Measurements from ENCODE around the gene COMMD6. TPM values are rescaled to one million over a fixed set of nuclear protein-coding genes. Genes with fewer than 3 reads are reported as not detected.
A peak's percentile ranks its signal among the peaks of the same experiment; 100 is the strongest.

The COMMD6 gene
- total RNA-seq: 171 and 172 TPM in 2 replicates
- long read RNA-seq, partial matches to known transcripts: 5 of 11 reads
- long read RNA-seq, other reads (novel, unspliced or antisense): 6 of 11 reads

DNA sequence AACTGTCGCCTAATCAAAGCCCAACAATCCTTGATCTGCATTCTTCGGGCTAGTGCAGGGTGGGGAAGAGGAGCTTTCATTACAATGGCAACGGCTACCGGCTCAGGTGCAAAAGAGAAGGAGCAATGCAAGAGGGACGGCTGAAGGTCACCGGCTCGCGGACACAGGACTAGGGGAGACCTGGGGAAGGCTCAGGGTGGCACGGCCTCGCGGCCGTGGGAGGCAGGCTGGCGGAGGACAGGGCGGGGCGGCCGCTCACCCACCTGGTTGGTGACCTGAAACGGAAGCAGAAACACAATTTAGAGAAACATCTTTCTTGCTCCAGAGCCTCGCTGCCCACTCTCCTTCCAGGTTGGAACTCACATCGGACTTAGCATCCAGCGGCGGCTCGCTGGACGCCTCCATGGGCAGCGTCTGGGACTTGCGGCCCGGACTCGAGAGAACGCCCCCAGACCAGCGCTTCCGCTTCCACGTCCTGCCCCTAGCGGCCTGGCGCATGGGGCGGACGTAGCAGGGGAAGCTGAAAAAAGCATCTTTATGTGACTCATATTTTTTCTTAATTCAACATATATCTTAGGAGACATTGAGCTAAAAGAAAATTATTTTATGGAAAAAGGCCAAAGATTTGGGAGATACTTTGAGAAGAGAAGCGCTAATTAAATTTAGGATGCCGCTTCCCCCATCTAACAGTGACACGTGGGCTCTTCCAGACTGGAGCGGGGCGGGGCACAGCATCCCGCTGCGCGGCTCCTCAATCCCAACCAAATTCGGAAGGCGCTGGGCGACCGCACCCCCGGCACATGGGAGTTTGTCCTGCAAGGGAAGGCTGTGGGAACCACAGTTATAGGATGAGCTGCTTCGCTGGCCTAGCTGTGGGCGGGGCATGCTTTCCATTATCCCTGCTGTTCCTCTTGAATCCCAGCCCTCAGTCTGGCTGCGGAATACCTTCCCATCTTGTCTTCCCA, at the start of gene COMMD6:
COMMD6 (minus strand) TSS at position 441 of the 965 bp plus-strand sequence; CDS start at position 405, 36 bp downstream.
- H3K4me1 Mint-ChIP-seq (ENCODE audit: low read depth): peaks cover 12% of the 10 kb centered on the region
- TF ChIP-seq, protein P1, sequence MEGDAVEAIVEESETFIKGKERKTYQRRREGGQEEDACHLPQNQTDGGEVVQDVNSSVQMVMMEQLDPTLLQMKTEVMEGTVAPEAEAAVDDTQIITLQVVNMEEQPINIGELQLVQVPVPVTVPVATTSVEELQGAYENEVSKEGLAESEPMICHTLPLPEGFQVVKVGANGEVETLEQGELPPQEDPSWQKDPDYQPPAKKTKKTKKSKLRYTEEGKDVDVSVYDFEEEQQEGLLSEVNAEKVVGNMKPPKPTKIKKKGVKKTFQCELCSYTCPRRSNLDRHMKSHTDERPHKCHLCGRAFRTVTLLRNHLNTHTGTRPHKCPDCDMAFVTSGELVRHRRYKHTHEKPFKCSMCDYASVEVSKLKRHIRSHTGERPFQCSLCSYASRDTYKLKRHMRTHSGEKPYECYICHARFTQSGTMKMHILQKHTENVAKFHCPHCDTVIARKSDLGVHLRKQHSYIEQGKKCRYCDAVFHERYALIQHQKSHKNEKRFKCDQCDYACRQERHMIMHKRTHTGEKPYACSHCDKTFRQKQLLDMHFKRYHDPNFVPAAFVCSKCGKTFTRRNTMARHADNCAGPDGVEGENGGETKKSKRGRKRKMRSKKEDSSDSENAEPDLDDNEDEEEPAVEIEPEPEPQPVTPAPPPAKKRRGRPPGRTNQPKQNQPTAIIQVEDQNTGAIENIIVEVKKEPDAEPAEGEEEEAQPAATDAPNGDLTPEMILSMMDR (IDR thresholded peaks at IDR 0.05; ENCODE audit: unreplicated experiment): no peak
- peak within 1 kb of the TSS; percentile 98 for H3K27ac Mint-ChIP-seq
- H3K27me3 Mint-ChIP-seq: no peaks in the 10 kb centered on the region
- H3K4me3 Mint-ChIP-seq (ENCODE audit: low read depth): peak within 1 kb of the TSS; percentile 97
- H3K9me3 Mint-ChIP-seq (ENCODE audit: low read depth): no peaks in the 10 kb centered on the region
- peaks cover 1% of the 10 kb centered on the region for H3K36me3 Mint-ChIP-seq (ENCODE audit: insufficient read depth)
- peak; percentile 43 for DNase-seq (ENCODE audit: low spot score, unreplicated experiment)

DNA sequence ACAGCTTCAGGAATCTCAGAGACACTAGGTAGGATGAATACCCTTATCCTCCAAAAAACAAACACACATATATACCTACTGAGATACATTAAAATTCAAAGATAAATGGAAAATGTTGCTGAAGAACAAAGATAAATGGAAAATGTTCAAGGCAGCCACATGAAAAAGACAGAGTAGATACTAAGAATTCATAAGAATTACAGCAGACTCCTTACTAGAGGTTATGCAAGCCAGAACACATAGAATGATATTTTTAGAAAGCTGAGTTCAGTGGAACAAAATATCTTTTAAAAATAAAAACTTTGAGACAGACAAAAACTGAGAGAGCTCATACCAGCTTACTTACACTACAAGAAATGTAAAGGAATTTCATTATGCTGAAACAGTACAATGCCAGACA, 47.5 kb upstream of the COMMD6 start:
- Mint-ChIP-seq H3K36me3 (ENCODE audit: insufficient read depth) (peaks cover 34% of the 10 kb centered on the region), H3K4me3 (ENCODE audit: low read depth) (no peak overlapping the region), H3K4me1 (ENCODE audit: low read depth) (peaks cover 4% of the 10 kb centered on the region), H3K27me3 (no peaks in the 10 kb centered on the region), H3K9me3 (ENCODE audit: low read depth) (peaks cover 14% of the 10 kb centered on the region), H3K27ac (no peak overlapping the region)
- DNase-seq (ENCODE audit: low spot score, unreplicated experiment): no peak
- TF ChIP-seq, protein P1 (IDR thresholded peaks at IDR 0.05; ENCODE audit: unreplicated experiment): no peak

DNA sequence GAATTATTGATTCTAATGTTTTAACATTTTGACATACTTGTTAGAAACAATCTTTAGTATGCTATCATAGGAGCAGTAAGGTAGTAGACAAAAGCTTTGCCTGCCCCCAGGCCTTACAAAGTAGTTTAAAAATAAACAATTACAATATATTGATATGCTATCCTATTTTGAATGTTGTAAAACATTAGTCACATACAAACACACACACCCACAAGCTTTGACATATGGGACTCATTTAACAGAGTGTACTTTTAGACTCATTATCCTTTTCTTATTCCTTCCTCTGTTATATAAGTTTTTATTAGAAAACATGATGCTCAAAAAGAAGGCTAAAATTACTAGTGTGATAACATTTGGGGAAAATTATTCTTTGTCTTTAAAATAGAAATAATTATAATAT, 45.5 kb upstream of the COMMD6 start:
- no peak overlapping the region for H3K4me3 Mint-ChIP-seq (ENCODE audit: low read depth)
- peaks cover 4% of the 10 kb centered on the region for H3K4me1 Mint-ChIP-seq (ENCODE audit: low read depth)
- TF ChIP-seq, protein P1 (IDR thresholded peaks at IDR 0.05; ENCODE audit: unreplicated experiment): no peak
- no peak for DNase-seq (ENCODE audit: low spot score, unreplicated experiment)
- H3K27ac Mint-ChIP-seq: no peak overlapping the region
- peaks cover 30% of the 10 kb centered on the region for H3K36me3 Mint-ChIP-seq (ENCODE audit: insufficient read depth)
- H3K9me3 Mint-ChIP-seq (ENCODE audit: low read depth): peaks cover 14% of the 10 kb centered on the region
- no peaks in the 10 kb centered on the region for H3K27me3 Mint-ChIP-seq

DNA sequence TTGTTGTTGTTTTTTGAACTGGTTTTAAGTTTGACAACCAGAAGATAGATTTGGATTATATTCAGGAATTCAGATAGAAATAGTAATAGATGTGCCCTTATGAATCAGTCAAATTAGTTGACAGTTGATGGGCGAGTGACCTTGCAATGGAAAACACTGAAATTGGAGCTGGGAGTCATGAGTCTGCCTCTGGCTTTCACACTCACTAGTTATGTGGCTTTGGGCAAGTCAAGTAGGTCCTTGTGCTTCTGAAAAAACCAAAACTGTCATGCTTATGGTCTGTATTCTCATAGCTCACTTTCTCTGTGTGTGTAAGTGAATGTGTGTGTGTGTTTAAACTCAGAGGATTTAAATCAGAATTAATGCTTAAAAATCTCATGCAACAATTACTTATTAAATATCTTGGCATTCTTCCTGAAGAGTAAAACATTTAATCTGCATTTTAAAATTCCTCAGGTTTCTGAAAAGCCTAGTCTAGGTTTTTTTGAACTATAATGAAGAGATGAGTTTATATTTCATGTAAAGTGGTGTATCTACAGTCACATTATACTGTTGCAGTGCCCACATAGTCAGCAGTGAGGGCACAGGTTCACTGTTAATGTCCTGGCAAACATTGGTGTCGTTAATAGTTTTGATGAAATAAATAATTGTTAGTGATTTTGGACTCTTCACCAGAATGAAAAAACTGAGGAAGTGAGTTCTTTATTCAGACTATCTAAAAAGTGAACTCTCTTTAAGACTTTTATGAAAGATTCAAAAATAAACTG, 44.4 kb upstream of the COMMD6 start:
- DNase-seq (ENCODE audit: low spot score, unreplicated experiment): no peak
- Mint-ChIP-seq H3K4me3 (ENCODE audit: low read depth) (no peak overlapping the region), H3K27ac (no peak overlapping the region), H3K36me3 (ENCODE audit: insufficient read depth) (peaks cover 30% of the 10 kb centered on the region), H3K4me1 (ENCODE audit: low read depth) (no peaks in the 10 kb centered on the region), H3K27me3 (no peaks in the 10 kb centered on the region), H3K9me3 (ENCODE audit: low read depth) (peaks cover 14% of the 10 kb centered on the region)
- TF ChIP-seq, protein P1 (IDR thresholded peaks at IDR 0.05; ENCODE audit: unreplicated experiment): no peak

DNA sequence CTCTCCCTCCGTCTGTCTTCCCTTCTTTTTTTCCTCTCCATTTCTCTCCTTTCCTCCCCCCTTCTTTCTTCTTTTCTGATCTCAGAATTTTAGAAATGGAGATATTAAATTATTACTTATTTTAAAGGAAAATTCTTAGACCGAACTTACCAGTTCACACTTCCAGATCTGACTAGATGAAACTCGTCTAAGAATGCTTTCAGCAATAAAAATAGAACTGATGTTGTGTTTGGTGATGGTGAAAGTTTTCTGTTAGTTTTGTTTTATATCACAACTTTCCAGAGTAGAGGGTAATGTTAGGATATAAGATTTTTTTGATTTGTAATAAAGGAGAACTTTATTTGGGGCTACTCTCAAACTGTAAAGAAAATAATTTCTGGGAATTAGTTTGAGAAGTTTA, 41.9 kb upstream of the COMMD6 start:
- no peak overlapping the region for H3K27ac Mint-ChIP-seq
- no peaks in the 10 kb centered on the region for H3K4me1 Mint-ChIP-seq (ENCODE audit: low read depth)
- no peak overlapping the region for H3K4me3 Mint-ChIP-seq (ENCODE audit: low read depth)
- no peak for DNase-seq (ENCODE audit: low spot score, unreplicated experiment)
- H3K36me3 Mint-ChIP-seq (ENCODE audit: insufficient read depth): peaks cover 25% of the 10 kb centered on the region
- TF ChIP-seq, protein P1 (IDR thresholded peaks at IDR 0.05; ENCODE audit: unreplicated experiment): no peak
- H3K27me3 Mint-ChIP-seq: no peaks in the 10 kb centered on the region
- H3K9me3 Mint-ChIP-seq (ENCODE audit: low read depth): peaks cover 7% of the 10 kb centered on the region

All from progenitor cell of endocrine pancreas (in vitro differentiated cells).